DMS153 (cell line): ENCODE results near the gene RALGAPB.

Experiments
- DNase-seq: peaks from one replicate; lab custom pipeline; 2025; lab: John Stamatoyannopoulos, UW

RALGAPB gene

DNA sequence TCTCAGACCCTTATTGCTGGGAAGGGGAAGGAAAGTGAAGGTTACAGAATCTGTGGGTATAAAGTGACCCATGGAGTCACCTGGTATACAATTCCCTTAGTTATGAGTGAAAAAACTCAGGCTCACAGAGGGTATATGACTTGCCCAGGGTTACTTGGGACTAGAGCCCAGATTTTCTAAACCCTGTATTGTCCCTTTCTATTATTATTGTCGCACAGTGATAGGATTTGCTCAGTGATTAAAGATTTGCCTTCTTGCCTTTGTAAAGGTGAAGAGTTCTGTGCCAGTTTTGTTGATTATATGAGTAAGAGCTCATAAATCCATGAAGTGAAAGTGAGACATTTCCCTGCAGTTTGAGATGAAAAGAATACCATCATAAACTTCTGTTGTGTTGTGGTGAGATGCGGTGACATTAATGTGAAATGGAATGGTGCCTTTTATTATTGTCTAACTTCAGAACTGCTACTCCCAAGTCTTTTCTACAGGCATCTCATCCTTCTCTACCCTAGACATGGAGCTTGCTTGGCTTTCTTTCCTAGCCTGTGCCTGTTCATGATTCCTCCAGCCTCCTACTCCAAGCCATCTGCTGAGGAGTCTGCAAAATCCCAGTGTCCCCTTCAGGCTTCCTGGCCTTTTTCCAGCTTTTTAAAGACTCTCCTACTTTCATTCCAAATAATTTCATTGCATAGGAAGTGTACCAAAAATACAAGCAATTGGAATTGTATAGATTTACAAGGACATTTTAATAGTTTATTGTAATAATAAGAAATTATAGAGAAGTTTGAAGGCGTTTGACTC lies 74.8 kb downstream of the RALGAPB start:
- no peak for DNase-seq

DNA sequence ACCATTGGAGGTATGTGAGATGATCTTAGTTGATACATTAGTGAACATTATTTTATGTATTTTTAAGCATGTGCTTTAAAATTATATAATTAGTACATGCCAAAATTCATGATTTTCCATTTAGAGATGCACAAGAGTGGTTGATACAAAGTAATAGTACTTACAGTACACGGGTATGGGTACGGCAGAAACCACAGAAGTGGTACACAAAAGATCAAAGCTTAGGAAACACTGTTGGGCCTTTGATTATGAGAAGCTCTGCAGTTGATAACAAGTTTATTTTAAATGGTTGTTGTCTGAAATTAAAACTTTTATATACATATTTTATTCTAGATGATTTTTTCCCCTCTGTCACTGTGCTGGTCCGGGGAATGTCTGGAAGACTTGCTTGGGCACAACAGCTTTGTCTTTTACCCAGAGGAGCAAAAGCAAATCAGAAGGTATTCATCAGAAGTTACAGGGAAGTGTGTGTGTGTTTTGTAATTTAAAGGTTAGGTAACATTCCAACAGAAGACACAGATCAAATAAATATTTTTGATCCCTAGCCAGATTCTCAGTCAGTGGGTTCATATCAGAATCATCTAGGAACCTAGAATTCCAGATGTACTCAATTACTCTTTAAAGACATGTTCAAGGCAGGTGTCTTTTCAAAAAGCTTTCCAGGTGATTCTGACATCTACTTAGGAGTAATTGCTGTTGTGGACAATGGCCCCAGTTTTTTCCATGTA lies 75.9 kb downstream of the RALGAPB start:
- no peak for DNase-seq

DNA sequence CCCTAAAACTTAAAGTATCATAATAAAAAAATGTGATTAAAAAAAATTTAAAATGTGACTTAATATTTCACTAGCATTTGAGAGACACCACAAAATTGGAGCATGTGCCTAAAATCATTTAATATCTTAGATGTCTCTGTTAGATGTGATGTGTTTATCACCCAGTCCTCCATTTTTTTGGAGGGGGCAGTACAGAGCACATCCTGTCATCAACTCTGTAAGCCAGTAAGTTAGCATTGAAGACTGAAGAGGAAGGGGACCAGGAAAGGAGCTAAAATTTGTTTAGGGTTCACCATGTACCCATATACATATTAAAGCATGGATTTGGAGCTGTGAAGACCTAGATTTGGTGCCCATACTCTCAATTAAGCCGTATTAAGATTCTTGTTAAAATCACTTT lies 77.6 kb downstream of the RALGAPB start:
- DNase-seq: no peak

DNA sequence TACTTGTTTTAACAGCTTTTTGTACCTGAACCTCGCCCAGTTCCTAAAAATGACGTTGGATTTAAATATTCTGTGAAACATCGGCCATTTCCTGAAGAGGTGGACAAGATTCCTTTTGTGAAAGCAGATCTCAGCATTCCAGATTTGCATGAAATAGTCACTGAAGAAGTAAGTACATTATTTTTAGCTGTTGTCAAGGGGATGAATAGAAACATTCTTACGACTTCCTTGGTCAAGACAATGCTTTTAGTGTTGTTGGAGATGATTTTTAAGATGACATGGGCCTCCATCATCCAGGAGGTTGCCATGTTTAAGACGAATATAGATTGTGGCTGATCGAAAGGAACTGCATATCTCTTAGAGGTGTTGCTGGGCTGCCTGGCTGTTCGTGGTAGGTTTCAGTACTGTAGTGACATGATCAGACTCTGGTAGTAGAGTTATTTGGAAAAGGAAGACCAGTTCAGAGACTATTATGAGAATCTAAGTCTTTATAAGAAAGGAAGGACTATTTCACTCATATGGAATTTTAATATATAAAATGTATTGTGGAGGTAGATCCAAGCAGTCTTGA lies 78.5 kb downstream of the RALGAPB start:
- DNase-seq: no peak

DNA sequence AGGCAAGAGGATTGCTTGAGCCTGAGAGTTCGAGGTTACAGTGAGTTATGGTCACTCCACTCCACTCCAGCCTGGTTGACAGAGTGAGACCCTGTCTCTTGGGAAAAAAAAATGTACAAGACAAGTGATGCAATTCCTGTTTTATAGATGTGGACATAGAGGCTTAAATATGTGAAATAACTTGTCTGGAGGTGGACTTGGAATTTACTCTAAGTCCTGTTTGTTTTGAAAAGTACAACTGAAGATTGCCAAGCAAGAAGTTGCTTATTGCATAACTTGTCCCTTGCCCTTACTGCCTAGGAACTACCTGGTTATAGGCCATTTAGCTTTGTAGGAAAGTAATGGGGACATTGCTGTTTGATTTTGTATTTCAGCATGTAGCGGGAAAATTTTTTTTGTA lies 82.3 kb downstream of the RALGAPB start:
- DNase-seq: no peak

DNA sequence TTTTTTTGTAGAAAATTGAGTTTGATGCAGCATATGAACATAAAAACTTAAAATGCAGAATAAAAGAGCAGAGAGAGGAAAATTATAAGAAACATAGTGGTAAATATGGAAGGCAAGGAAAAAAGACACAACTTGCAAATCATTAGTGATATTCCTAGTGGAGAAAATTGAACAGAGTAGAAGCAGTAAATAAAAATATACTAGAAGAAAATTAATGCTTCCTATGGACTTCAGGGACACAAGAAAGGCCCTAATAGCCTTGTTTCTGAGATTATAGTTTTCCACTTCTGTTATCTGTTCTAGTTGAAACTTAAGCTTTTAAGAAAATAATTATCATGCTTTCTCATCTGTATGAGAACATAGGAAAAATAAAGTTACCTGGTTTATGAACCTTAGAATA lies 82.8 kb downstream of the RALGAPB start:
- no peak for DNase-seq

DNA sequence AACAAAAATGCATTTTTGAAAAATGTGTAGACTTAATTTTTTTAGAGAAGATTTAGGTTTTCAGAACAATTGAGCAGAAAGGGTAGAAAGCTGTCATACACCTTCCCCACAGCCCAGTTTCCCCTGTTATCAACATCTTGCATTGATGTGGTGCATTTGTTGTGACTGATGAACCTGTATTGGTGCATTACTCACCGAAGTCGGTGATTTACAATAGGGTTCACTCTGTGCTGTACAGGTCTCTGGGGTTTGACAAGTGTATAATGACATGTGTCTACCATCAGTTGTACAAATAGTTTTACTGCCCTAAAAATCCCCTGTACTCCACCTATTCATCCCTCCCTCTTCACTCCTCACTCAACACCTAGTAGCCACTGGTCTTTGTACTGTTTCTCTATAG lies 84.5 kb downstream of the RALGAPB start:
- DNase-seq: no peak

DNA sequence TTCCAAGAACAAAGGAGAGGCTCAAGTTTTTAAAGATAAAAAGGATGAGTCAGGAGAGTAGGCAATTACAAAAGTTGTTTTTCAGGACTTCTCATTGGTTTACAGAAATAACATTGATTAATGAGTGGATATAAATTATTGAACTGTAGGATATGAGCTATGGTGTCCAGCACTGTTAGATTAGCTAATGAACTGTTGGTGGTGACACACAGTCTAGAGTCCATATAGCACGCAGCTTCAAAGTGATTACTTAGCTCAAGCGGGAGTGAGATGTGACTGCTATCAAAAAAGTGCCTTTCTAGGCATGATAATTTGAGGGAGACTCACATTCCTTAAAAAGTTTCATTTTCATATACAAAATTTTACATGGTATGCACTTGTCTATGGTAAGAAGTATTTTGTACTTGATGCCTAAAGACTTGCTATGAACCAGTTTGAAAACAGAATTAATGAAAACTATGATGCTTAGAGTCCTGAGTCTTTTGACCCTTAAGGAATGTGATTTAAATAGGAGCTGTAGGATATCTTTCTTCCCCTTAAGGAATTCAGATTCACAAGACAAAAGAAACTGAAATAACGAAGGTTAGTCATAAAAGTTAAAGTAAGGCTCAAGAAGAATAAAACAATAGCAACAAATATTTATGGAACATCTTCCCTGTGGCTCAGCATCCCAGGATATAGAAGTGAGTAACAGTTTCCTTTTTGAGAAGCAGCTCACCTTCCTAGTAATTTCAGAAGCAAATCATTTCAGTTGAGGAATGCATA lies 86.1 kb downstream of the RALGAPB start:
- no peak for DNase-seq

DNA sequence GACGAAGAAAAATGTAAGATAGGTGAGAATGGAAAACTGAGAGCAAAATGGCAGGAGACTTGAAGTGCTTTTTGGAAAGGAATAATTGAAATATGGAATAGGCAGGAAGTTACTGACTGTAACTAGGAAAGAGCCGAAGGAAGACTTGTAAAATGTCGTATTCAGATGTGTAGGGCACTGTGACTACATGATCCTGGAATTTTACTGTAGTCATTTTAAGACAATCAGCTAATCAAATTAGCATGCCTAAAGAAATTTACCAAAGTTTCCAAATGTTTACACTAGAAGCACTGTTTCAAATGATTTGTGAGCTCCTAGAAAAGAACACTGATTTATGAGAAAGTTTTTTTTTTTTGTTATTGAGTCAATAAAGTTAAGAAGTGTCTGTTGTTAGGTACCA lies 87.1 kb downstream of the RALGAPB start:
- no peak for DNase-seq

DNA sequence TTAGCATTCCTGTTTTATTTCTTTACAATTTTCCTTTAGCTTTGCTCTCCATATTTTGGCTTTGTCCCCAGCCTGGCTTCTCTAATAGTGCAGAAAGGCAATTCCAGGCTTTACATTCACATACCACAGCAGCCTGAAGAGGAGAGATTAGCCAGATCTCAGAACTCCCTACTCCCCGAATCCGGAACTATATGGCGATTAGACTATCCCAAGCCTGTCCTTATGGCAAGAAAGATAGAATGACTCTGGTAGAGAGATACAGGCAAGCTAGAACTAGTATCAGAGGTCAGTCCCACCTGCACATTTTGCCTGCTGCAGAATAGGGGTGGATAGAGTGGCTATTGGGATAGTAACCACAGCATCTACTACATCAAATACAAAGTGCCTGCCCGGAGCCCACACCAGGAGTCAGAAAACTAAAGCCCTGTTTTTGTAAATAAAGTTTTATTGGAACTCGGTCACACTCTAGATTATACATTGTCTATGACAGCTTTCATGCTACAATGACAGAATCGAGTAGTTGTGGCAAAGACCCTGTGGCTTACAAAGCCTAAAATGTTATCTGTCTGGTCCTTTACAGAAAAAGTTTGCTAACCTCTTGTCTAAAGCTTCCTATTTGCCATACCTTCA lies 91.3 kb downstream of the RALGAPB start:
- DNase-seq: no peak

DNA sequence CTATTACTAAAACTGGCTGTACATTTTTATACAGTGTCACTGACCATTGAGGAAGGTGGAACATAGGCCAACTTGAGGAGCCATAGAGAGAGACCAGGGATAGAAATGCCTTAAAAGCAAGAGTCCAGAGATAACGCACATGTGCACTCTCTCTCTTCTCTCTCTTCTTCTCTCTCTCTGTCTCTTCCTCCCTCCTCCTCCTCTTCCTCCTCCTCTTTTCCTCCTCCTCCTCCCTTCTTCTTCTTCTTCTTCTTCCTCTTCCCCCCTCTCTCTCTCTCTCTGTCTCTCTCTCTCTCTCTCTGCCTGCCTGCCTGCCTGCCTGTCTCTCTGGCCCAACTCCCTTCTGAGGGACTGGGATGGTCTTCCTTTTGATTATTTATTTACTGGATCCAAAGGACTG lies 92.0 kb downstream of the RALGAPB start:
- DNase-seq: no peak

DNA sequence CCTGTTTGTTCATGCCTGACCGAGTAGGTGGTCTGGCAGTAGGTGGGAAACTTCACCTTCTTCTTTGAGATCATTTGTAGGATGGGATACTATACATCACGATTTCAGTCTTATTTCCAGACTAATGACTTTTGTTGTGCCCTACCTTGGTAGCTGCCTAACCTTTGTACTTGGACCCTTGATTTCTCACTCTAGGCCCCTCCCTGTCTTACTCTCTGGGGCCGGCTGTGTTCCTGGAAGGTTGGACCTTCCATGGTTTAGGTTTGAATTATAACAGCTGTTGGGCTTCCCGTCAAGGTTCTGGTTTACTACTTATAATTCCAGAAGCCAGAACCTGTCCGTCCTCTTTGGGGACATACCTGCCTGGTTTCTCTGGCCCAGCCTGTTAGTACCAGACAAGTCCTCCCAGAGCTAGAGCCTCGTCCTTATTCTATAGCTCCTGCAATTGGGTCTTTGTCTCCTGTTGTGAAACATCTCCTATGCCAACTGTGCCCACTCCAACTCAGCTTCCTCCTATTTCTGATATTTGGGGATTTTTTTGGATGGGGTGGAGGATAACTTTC lies 93.5 kb downstream of the RALGAPB start:
- DNase-seq: no peak

DNA sequence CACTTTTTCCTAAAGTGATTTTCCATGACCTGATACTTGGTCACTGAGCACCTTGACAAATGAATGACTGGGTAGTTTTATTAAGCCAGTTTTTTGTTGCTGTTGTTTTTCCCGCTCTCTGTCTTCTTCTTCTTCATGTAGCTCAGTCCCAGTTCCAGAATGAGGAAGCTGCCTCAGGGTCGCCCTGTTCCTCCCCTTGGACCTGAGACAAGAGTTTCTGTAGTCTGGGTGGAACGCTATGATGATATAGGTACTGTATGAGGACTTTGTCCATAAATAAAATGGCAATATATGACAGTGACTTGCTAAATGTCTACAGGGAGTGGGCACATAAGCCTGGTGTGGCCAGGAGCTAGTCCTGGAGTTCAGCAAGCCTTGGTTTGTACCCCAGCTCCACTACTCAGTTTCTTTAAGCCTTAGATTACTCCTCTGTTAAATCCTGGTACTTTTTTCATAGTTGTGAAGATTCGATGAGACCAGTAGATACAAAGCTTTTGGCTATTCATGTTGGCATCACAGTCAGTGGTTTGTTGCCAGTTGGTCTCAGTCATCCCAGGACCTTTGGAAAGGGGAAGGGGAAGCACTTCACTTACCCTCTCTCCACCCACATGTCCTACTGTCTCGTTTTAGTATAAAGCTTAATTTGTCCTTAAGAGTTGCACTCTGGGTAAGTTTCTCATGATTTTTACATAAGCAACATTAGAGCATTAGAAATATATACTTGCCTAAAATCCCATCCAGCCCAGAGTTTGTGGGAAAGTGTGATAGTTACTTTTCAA lies 97.3 kb downstream of the RALGAPB start:
- DNase-seq: no peak

DNA sequence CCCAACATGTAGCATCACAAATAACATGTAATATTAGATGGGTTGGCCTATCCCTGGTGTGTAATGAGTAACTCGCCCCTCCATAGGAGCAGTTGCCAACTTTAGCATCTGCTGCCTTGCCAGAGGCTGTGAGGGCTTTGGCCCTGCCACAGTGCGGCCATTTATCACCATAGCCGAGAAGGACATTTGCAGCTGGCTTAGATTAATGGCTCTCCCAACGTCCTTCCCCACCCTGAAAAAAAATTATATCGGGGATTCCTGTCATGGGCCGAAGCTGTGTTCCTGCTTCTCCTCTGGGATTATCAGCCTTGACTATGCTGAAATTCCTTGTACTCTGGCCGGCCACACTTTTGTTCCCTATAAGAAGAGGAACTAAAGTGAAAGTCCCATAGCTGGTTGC lies 100.8 kb downstream of the RALGAPB start:
- no peak for DNase-seq

DNA sequence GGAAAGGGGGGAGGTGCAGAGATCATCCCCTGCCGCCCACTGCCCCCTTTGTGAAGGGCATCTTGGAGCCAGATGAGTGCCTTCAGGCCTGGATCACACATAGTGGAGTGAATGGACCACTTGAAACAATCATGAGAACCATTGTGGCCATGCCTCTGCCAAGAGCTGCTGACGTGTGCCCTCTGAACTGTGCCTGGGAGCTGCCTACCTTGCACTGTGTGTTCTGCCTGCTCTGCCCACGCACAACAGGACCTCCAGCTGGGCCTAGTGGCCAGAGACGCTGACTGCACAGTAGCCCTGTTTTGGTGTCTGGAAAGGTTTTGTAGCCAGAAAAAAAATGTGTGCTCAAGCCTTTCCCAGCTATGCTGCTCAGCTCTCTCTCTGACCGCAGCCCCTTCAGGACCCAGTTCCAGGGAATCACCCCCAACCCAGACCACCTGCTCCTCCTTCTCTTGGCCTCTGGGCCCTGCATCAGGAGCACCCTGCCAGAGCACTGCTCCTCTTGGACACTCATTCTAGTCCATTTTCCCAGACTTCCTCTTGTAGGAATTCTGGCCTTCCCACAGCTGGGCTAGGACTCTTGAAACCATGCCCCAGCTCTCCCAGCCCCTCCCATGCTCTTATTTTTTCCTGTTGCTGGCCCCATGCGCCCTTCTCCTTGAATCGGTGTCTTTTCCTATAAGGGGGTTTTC lies 106.7 kb downstream of the RALGAPB start:
- DNase-seq: no peak

DNA sequence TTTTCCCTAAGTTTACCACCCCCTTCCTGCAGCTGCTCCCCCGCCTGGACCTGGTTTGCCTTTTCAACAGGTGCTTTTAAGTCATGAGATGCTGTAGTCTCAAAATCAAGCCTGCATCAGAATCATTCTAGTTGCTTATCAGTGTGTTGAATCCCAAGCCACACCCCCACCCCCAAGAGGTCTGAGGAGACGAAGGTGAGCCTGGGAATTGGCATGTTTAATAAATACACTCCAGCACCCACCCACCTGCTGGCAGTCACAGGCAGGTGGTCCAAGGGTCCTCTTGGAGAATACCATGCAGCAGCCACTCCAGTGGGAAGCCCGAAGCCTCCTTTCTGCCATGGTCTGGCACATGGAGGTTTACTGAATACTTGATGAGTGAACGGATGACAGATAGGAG lies 107.3 kb downstream of the RALGAPB start:
- no peak for DNase-seq

DNA sequence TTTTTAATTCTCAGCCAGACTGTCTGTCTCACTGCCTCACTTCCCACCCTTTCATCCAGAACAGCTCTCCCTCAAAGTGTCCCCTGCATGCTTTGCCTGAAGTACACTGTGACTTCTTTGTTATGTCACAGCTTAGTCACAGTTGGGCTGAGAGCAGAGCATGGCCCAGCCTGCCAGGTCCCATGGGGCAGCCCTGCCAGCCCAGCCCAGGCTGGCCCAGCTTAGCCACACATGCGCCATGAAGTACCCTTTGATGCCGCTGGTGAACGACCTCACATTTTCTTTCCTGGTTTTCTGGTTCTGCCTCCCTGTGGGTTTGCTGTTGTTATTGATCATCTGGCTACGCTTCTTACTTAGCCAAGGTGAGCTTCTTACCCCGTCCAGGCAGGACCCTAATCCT lies 108.4 kb downstream of the RALGAPB start, which contains the start of gene ADIG:
Gene ADIG, plus strand, starts transcription at position 185 of the 400 bp plus-strand sequence. Its CDS starts 54 bp downstream, at position 239.
- DNase-seq: peak; percentile 79

DNA sequence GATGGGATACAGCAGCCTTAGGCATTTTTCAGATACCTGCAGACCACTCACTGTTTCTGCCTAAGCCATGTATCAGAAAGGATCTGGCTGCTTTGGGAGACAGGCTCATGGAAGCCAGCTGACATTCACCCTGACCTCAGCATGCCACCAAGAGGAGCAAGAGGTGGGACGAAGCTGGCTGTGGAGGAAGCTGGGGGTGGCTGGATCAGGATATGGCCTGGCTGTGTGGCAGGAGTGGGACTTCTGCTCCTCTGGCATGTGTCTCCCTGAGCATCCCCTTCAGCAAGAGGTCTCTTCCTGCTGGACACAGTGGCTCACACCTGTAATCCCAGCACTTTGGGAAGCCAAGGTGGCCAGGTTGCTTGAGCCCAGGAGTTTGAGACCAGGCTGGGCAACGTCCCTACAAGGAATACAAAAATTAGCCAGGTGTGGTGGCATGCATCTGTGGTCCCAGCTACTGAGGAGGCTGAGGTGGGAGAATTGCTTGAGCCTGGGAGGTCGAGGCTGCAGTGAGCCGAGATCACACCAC lies 109.3 kb downstream of the RALGAPB start:
- no peak for DNase-seq

DNA sequence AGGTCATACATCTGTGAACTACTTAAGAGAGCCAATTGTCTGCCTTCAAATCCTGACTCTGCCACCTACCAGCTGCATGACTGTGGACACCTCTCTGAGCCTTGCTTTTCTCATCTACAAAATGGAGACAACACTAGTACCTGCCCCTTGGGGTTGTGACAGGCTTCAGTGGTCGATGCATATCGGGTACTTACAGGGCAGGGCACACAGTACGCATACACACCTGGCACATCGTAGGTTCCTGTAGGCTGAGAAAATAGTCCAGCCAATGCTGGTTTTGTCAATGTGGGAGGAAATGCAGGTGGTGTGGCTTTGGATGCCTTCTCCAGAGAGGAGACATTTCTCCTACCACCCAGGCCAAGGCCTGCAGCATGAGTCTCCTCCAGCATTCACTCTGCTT lies 110.7 kb downstream of the RALGAPB start:
- DNase-seq: no peak
